NB4 (cell line): ENCODE measurements around the gene ACMSD.
"Not testable (repeated sequence)": the region's sequence is repeated elsewhere in the genome, so short reads cannot be mapped to it uniquely, and the experiment has no call there.

ENCODE experiments used
- DNase-seq: peaks from one replicate; pipeline ENCODE4 v3.0.0; 2010; ENCODE audit warnings: low read depth
- H3K4me3 ChIP-seq: one replicate; pipeline ENCODE4 v1.5.1; 2011; ENCODE audit warnings: mild to moderate bottlenecking, low read depth, low read length, moderate library complexity
- MYC ChIP-seq: IDR thresholded peaks from 2 replicates; pipeline ENCODE4 v1.6.1; 2011; ENCODE audit warnings: low read depth, low read length
- POLR2A ChIP-seq: IDR thresholded peaks from 2 replicates; pipeline ENCODE4 v1.6.1; 2011; ENCODE audit warnings: mild to moderate bottlenecking; ENCODE audit not compliant: insufficient read length; ENCODE audit errors: extremely low read depth
- TF ChIP-seq, protein P1 (sequence below): IDR thresholded peaks from 2 replicates; pipeline ENCODE4 v1.6.1; 2011; ENCODE audit warnings: low read depth, low read length
- TF ChIP-seq, protein P2 (sequence below): IDR thresholded peaks from one replicate; pipeline ENCODE4 v1.5.1; 2012; ENCODE audit warnings: low read depth, low read length

ACMSD gene

DNA sequence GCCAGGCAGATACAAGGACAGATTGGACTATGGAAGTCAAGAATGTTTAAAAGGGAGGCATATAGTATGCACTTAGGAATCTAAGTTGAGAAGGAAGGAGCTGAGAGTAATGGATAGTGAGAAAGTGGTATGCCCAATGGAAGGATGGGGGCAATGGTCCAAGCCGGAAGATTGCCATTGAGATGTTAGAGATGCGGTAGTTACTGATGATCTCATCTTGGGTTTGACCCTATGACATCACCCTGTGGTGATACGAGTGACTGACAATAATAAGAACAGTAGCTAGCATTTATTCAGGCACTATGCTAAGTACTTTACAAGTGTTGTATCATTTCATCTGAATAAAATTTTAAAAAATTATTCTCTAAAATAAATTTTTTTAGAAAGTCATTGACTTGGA, 38.5 kb upstream of the ACMSD start:
- no peak overlapping the region for H3K4me3 ChIP-seq
- TF ChIP-seq POLR2A = no peak
- TF ChIP-seq, protein P1, sequence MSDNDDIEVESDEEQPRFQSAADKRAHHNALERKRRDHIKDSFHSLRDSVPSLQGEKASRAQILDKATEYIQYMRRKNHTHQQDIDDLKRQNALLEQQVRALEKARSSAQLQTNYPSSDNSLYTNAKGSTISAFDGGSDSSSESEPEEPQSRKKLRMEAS = no peak
- no peak for TF ChIP-seq MYC
- TF ChIP-seq, protein P2, sequence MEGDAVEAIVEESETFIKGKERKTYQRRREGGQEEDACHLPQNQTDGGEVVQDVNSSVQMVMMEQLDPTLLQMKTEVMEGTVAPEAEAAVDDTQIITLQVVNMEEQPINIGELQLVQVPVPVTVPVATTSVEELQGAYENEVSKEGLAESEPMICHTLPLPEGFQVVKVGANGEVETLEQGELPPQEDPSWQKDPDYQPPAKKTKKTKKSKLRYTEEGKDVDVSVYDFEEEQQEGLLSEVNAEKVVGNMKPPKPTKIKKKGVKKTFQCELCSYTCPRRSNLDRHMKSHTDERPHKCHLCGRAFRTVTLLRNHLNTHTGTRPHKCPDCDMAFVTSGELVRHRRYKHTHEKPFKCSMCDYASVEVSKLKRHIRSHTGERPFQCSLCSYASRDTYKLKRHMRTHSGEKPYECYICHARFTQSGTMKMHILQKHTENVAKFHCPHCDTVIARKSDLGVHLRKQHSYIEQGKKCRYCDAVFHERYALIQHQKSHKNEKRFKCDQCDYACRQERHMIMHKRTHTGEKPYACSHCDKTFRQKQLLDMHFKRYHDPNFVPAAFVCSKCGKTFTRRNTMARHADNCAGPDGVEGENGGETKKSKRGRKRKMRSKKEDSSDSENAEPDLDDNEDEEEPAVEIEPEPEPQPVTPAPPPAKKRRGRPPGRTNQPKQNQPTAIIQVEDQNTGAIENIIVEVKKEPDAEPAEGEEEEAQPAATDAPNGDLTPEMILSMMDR = no peak
- no peak for DNase-seq

DNA sequence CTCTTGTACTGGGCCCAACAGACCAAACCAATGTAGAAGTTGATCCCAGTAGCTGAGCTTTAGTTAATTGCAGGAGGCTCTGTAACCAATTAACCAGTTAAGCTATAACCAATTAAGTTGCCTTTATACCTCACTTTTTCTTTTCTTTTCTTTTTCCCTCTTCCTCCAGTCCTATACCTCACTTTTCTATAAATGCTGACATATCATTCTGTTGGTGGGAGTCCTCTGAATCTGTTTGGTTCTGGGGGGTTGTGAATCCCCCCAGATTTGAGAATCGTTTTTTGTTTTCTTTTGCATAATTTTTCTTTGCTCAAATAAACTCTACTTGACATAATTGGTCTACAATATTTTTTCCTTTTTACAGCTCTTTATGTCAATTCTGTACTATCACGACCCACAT, 38.1 kb upstream of the ACMSD start:
- no peak overlapping the region for H3K4me3 ChIP-seq
- no peak for DNase-seq

DNA sequence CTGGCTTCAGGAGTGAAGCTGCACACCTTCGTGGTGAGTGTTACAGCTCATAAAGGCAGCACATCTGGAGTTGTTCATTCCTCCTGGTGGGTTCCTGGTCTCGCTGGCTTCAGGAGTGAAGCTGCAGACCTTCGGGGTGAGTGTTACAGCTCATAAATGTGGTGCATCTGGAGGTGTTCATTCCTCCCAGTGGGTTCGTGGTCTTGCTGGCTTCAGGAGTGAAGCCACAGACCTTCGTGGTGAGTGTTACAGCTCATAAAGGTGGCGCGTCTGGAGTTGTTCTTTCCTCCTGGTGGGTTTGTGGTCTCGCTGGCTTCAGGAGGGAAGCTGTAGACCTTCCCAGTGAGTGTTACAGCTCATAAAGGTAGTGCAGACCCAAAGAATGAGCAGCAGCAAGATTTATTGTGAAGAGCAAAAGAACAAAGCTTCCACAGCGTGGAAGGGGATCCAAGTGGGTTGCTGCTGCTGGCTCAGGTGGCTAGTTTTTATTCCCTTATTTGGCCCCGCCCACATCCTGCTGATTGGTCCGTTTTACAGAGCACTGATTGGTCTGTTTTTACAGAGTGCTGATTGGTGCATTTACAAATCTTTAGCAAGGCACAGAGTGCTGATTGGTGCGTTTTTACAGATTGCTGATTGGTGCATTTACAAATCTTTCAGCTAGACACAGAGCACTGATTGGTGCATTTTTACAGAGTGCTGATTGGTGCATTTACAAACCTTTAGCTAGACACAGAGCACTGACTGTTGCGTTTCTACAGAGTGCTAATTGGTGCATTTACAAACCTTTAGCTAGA, 34.6 kb upstream of the ACMSD start:
- DNase-seq, H3K4me3 ChIP-seq: not testable (repeated sequence)

More for the DNA sequence above, 38.1 kb upstream of the ACMSD start:
- TF ChIP-seq POLR2A = no peak
- TF ChIP-seq, protein P1 = no peak
- TF ChIP-seq, protein P2 = no peak
- no peak for TF ChIP-seq MYC

DNA sequence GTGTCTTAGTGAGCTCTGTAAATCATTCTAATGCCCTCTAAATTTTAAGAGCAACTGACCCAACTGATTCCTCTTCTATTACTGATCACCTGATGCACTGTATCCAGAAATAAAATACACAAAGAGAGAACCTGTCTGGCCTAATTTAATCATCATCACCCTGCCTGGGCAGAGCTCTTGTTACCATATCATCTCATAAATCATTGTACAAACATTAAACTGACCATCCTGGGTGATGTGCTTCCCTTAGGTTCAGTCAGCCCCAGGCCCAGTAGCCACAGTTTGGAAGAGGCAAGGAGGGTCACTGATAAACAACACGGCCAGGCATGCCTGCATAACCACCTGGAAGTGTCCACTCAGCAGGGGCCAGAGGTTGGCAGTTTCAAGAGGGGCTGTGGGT, 22.7 kb upstream of the ACMSD start:
- no peak overlapping the region for H3K4me3 ChIP-seq
- DNase-seq = no peak
- TF ChIP-seq, protein P2 = no peak
- TF ChIP-seq, protein P1 = no peak
- TF ChIP-seq POLR2A = no peak
- no peak for TF ChIP-seq MYC

DNA sequence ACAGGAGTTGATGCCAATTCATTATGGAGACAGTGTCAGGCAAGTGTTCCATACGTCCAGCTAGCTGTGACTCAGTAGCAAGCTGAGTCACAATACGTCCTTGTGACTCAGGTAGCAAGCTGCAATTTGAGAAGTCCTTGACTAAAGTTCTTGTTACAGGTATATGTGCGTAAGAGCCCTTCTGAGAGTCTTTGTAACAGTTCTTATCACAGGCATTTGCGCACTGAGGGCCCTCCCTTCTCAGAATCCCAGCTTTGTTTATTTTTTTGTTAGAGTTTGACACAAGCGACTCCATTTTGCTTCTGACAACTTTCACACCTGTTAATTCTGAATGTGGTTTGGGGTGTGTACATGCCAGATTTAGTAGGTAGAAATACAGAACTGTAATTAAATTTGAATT, 20.1 kb upstream of the ACMSD start:
- TF ChIP-seq, protein P2 = no peak
- TF ChIP-seq, protein P1 = no peak
- TF ChIP-seq POLR2A (no peak), MYC (no peak)
- no peak overlapping the region for H3K4me3 ChIP-seq
- DNase-seq = no peak

DNA sequence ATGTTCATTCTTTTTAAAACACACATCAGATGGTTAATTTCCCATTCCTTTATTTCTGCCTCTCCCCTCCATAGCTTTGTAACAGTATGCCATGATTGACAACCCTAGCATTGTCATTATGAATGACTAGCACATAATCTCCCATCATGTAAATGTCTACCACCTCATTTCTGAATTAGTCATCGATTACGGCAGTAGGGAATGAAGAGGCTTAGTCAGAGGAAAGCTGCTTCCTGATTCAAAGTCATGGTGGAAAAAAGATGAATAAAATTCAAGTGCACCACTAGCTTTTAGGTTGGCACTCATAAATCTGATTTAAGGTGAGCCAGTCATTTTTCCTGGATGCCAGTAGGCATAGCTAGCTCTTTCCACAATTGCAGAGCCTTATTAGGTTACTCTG, 19.1 kb upstream of the ACMSD start:
- DNase-seq = no peak
- H3K4me3 ChIP-seq = no peak overlapping the region
- TF ChIP-seq, protein P2 = no peak
- TF ChIP-seq MYC (no peak), POLR2A (no peak)
- TF ChIP-seq, protein P1 = no peak
